ENCODE measurements around the gene CCDC150. TPM values are rescaled to one million over a fixed set of nuclear protein-coding genes. Genes with fewer than 3 reads are reported as not detected.

The CCDC150 gene
- total and polyA plus RNA-seq, 9 of the 15 experiments (the other 6 are each of a cell fraction or from before 2014, with no cell fraction given) = 4.4 to 23.1 (median 11.3) TPM

DNA sequence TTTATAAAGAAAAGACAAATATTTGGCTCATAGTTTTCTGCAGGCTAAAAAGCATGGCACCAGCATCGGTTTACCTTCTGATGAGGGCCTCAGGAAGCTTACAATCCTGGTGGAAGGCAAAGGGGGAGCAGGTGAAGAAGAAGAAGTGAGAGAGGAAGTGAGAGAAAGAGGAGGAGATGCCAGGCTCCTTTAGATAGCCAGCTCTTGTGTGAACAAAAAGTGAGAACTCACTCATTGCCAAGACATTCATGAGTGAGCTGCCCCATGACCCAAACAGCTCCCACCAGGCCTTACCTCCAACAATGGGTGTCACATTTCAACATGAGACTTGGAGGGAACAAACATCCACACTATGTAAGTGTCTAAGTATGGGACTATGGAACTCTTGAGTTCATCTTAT lies 14.3 kb downstream of the CCDC150 start:
- no peak for ATAC-seq
- TF ChIP-seq BMI1 (IDR thresholded peaks at IDR 0.05; ENCODE audit: low read length) = no peak
- TF ChIP-seq RBM25 (IDR thresholded peaks at IDR 0.05; ENCODE audit: low read depth, low read length, severe bottlenecking) = no peak
- TF ChIP-seq MEIS2 (IDR thresholded peaks at IDR 0.05; ENCODE audit: partially characterized antibody) = no peak
- no peak for TF ChIP-seq SRSF3 (IDR thresholded peaks at IDR 0.05; ENCODE audit: insufficient read depth, low read length)
- TF ChIP-seq FOXA3 (CRISPR knock-in tag; conservative IDR thresholded peaks at IDR 0.05 in 1 of 2, IDR thresholded peaks at IDR 0.05 in 1 of 2) = no peak
- TF ChIP-seq, protein P1, sequence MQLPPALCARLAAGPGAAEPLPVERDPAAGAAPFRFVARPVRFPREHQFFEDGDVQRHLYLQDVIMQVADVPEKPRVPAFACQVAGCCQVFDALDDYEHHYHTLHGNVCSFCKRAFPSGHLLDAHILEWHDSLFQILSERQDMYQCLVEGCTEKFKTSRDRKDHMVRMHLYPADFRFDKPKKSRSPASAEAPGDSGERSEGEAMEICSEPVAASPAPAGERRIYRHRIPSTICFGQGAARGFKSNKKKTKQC (CRISPR knock-in tag; IDR thresholded peaks at IDR 0.05) = no peak
- no peak for TF ChIP-seq SRSF7 (optimal IDR thresholded peaks at IDR 0.05; ENCODE audit: low read depth, low read length)
- no peak for TF ChIP-seq NFE2L1 (tag; IDR thresholded peaks at IDR 0.05; ENCODE audit: borderline replicate concordance, low read depth)
- TF ChIP-seq FOXA1 (IDR thresholded peaks at IDR 0.05; ENCODE audit: borderline replicate concordance) = no peak
- TF ChIP-seq ZNF197 (CRISPR knock-in tag; IDR thresholded peaks at IDR 0.05; ENCODE audit: low read depth) = no peak
- TF ChIP-seq HMG20A (CRISPR knock-in tag; conservative IDR thresholded peaks at IDR 0.05) = no peak
- Histone ChIP-seq H3K27ac (ENCODE audit: extremely low read depth, low read depth, low read length) (no peak overlapping the region), H3K4me3 (no peak overlapping the region), H3K27me3 (ENCODE audit: control insufficient read depth in 2 of 2, insufficient read depth in 2 of 2, low read length in 2 of 2) (no peaks in the 10 kb centered on the region), H3K36me3 (ENCODE audit: control insufficient read depth, insufficient read depth, low read length) (peaks cover 4% of the 10 kb centered on the region; the same call in 1 of the 3 replicates), H4K20me1 (replicated peaks; ENCODE audit: control insufficient read depth, insufficient read depth, low read length) (no peaks in the 10 kb centered on the region), H3K9me1 (ENCODE audit: control insufficient read depth, insufficient read depth, low read length) (no peaks in the 10 kb centered on the region), H2AFZ (ENCODE audit: low read depth, low read length) (no peak overlapping the region), H3K9ac (ENCODE audit: insufficient read depth in 1 of 2, low read depth in 2 of 2, low read length in 2 of 2) (no peak overlapping the region), H3K9me3 (replicated peaks; ENCODE audit: control insufficient read depth, insufficient read depth, low read depth, low read length) (0 out of 2 replicates have a peak, but pooled peaks cover 6% of the 10 kb centered on the region), H3K4me1 (replicated peaks in 1 of 2; ENCODE audit: control insufficient read depth in 2 of 2, insufficient read depth in 2 of 2, low read length in 2 of 2) (no peaks in the 10 kb centered on the region), H3K4me2 (ENCODE audit: insufficient read depth, low read length) (no peak overlapping the region), H3K79me2 (ENCODE audit: control insufficient read depth, insufficient read depth, low read length) (no peaks in the 10 kb centered on the region; the same call in 2 of the 3 replicates)
- BruUV-seq (replicated peaks) = no TSS peak
- in situ Hi-C loops (cut with MboI) = no loop called here
- intact Hi-C loops (cut with micrococcal nuclease) = no loop called here
- 25% methylated on average over 1 of the region's 1 CpG for WGBS (ENCODE audit: insufficient coverage, low coverage, missing lambda C conversion rate)
- ChIA-PET CTCF (ENCODE audit: low intra/inter-chr PET ratio) (no interaction called here), POLR2A (no interaction called here)
- DNase-seq (ENCODE audit: extremely low read depth in 1 of 4, low spot score in 3 of 4) = no peak
- FAIRE-seq = no peak

Data from K562 (cell line).